Measurements from ENCODE around the gene DVL1. TPM values are rescaled to one million over a fixed set of nuclear protein-coding genes. Genes with fewer than 3 reads are reported as not detected.

The DVL1 gene
- total and polyA plus RNA-seq, 9 of the 15 experiments (the other 6 are each of a cell fraction or from before 2014, with no cell fraction given): 0.62 to 135 (median 24.3) TPM

GRCh38 chr1:1318131-1318652, 31.0 kb downstream of the DVL1 start (continued):
- no peak for TF ChIP-seq CHD7 (IDR thresholded peaks at IDR 0.05; ENCODE audit: low read depth, low read length)
- TF ChIP-seq HNRNPK (IDR thresholded peaks at IDR 0.05; ENCODE audit: low read depth, low read length, poor library complexity, severe bottlenecking): no peak
- no peak for TF ChIP-seq HES1 (IDR thresholded peaks at IDR 0.05; ENCODE audit: low read depth)
- TF ChIP-seq TRIM28 (IDR thresholded peaks at IDR 0.05): no peak
- TF ChIP-seq FOSL1 (tag; conservative IDR thresholded peaks at IDR 0.05): peak; percentile 91
